Neural progenitor cell (in vitro differentiated cells): ENCODE data around the gene ABTB2. TPM values are rescaled to one million over a fixed set of nuclear protein-coding genes. Genes with fewer than 3 reads are reported as not detected.

Experiments used
- DNase-seq: peaks from one replicate; pipeline ENCODE4 v3.0.0-alpha.2; 2016; ENCODE audit warnings: low spot score
- H2AFZ ChIP-seq: fragments of 200-600 bp; sonication (generic); replicated peaks from 2 replicates; pipeline ENCODE4 v1.6.1; 2016; ENCODE audit warnings: antibody characterized with exemption
- H3F3A ChIP-seq: fragments of 200-600 bp; sonication (generic); 2 replicates; pipeline ENCODE4 v1.6.1; 2016; ENCODE audit warnings: antibody characterized with exemption, low read depth
- H3K27ac ChIP-seq: fragments of 200-600 bp; sonication (generic); 2 replicates; pipeline ENCODE4 v1.5.1; 2016; ENCODE audit warnings: mild to moderate bottlenecking
- H3K27me3 ChIP-seq: fragments of 200-600 bp; sonication (generic); 2 replicates; pipeline ENCODE4 v1.6.1; 2016; ENCODE audit warnings: mild to moderate bottlenecking, moderate library complexity
- H3K36me3 ChIP-seq: fragments of 200-600 bp; sonication (generic); 2 replicates; pipeline ENCODE4 v1.5.1; 2016
- H3K4me1 ChIP-seq: fragments of 200-600 bp; sonication (generic); 2 replicates; pipeline ENCODE4 v1.6.1; 2016; ENCODE audit warnings: mixed run types
- H3K4me2 ChIP-seq: fragments of 200-600 bp; sonication (generic); 2 replicates; pipeline ENCODE4 v1.6.1; 2016
- H3K4me3 ChIP-seq: fragments of 200-600 bp; sonication (generic); 2 replicates; pipeline ENCODE4 v1.5.1; 2016
- H3K79me2 ChIP-seq: fragments of 200-600 bp; sonication (generic); 2 replicates; pipeline ENCODE4 v1.6.1; 2016; ENCODE audit warnings: low read depth
- H3K9ac ChIP-seq: fragments of 200-600 bp; sonication (generic); 2 replicates; pipeline ENCODE4 v1.6.1; 2016
- H3K9me3 ChIP-seq: fragments of 200-600 bp; sonication (generic); 2 replicates; pipeline ENCODE4 v1.5.1; 2016; ENCODE audit warnings: low read depth
- H4K20me1 ChIP-seq: fragments of 200-600 bp; sonication (generic); 2 replicates; pipeline ENCODE4 v1.6.1; 2016; ENCODE audit warnings: low read depth
- H3K27ac Mint-ChIP-seq: 3 replicates; pipeline ENCODE4 v1.8.0; 2021; ENCODE audit warnings: mixed read lengths
- H3K27me3 Mint-ChIP-seq: 2 replicates; pipeline ENCODE4 v1.8.0; 2022; ENCODE audit warnings: low read depth, mild to moderate bottlenecking, inconsistent platforms, moderate library complexity, mixed read lengths; ENCODE audit not compliant: insufficient read depth
- H3K36me3 Mint-ChIP-seq: 3 replicates; pipeline ENCODE4 v1.8.0; 2021; ENCODE audit warnings: mixed read lengths
- H3K4me1 Mint-ChIP-seq: 3 replicates; pipeline ENCODE4 v1.8.0; 2021; ENCODE audit warnings: mixed read lengths
- H3K4me3 Mint-ChIP-seq: 3 replicates; pipeline ENCODE4 v1.8.0; 2021; ENCODE audit warnings: mild to moderate bottlenecking, moderate library complexity, mixed read lengths
- H3K9me3 Mint-ChIP-seq: 3 replicates; pipeline ENCODE4 v1.8.0; 2020; ENCODE audit warnings: mixed read lengths
- EZH2 ChIP-seq: fragments of 200-600 bp; sonication (generic); IDR thresholded peaks from 2 replicates; pipeline ENCODE4 v1.6.1; 2017; ENCODE audit warnings: antibody characterized with exemption, mild to moderate bottlenecking, moderate library complexity
- EZH2phosphoT487 ChIP-seq: fragments of 200-600 bp; sonication (generic); IDR thresholded peaks from 2 replicates; pipeline ENCODE4 v1.6.1; 2017; ENCODE audit warnings: antibody characterized with exemption
- total RNA-seq: library from RNA; depleted of rRNA; stranded (reverse); fragments of >200 nt; gene quantifications from 2 replicates; pipeline ENCODE4 v1.2.3, GENCODE V29; 2015; ENCODE audit warnings: low replicate concordance
- TF ChIP-seq, protein P1 (sequence below): fragments of 200-600 bp; sonication (generic); IDR thresholded peaks from 2 replicates; pipeline ENCODE4 v1.5.1; 2017; ENCODE audit warnings: antibody characterized with exemption, mild to moderate bottlenecking

Gene ABTB2
- total RNA-seq, 1 donor from 2014 or later = 0.37 TPM

DNA sequence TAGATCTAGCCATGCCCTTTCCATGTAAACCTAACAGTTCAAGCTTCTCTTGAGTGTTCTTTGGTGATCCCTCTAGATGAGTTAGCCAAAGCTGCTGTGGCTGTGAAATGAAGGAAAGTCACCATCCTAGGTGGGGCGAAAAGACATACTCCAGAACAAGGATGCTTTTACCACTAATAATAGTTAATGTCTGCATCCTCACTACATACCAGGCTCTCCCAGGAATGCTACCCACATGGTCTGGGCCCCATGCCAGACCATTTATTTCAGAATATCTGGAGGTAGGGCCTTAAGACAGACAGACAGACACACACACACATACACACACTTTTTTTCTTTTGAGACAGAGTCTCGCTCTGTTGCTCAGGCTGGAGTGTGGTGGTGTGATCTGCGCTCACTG, 14.7 kb downstream of the ABTB2 start:
- Mint-ChIP-seq H3K27ac (no peak overlapping the region), H3K27me3 (peaks cover 8% of the 10 kb centered on the region), H3K36me3 (no peaks in the 10 kb centered on the region), H3K4me1 (peaks cover 18% of the 10 kb centered on the region), H3K4me3 (no peak overlapping the region), H3K9me3 (no peaks in the 10 kb centered on the region)
- H3K27ac ChIP-seq = no peak overlapping the region
- H3K4me2 ChIP-seq = no peak overlapping the region
- DNase-seq = no peak
- no peak overlapping the region for H3K9ac ChIP-seq
- H3K4me3 ChIP-seq = no peak overlapping the region
- no peaks in the 10 kb centered on the region for H3K79me2 ChIP-seq
- no peaks in the 10 kb centered on the region for H3K9me3 ChIP-seq
- peaks cover 12% of the 10 kb centered on the region for H3K4me1 ChIP-seq
- TF ChIP-seq, protein P1, sequence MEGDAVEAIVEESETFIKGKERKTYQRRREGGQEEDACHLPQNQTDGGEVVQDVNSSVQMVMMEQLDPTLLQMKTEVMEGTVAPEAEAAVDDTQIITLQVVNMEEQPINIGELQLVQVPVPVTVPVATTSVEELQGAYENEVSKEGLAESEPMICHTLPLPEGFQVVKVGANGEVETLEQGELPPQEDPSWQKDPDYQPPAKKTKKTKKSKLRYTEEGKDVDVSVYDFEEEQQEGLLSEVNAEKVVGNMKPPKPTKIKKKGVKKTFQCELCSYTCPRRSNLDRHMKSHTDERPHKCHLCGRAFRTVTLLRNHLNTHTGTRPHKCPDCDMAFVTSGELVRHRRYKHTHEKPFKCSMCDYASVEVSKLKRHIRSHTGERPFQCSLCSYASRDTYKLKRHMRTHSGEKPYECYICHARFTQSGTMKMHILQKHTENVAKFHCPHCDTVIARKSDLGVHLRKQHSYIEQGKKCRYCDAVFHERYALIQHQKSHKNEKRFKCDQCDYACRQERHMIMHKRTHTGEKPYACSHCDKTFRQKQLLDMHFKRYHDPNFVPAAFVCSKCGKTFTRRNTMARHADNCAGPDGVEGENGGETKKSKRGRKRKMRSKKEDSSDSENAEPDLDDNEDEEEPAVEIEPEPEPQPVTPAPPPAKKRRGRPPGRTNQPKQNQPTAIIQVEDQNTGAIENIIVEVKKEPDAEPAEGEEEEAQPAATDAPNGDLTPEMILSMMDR = no peak
- no peak for TF ChIP-seq EZH2phosphoT487
- no peaks in the 10 kb centered on the region for H3K27me3 ChIP-seq
- H3F3A ChIP-seq = peaks cover 7% of the 10 kb centered on the region
- no peak overlapping the region for H2AFZ ChIP-seq
- H4K20me1 ChIP-seq = no peaks in the 10 kb centered on the region
- no peaks in the 10 kb centered on the region for H3K36me3 ChIP-seq

DNA sequence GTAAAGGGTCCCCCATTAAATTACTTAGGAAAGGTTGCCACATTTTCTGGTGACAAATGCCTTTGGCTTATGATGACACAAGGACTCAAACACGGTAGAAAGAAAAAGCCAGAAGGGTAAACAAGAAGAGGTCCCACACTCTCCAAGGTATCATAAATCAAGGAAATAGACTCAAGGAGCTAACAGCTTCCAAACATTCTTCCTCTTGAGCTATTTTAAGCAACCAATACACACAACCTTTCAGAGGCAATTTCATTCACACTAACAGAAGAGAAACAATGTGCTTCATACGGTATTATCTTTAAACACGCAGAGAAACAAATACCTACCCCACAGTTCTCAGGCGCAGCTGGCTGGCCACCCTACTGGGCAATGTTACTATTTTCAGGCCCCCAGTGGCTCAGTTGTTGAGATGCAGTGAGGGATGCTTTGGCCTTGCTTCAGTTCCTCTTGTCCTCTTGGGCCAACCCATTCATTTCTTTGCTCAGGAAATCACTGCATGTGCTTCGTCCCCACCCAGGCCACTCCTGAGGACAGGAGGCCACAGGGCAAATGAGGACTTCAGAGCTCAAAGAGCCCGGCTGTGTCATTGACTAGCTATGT, 15.8 kb downstream of the ABTB2 start:
- Histone ChIP-seq H3K4me1 (peaks cover 12% of the 10 kb centered on the region), H3K79me2 (no peaks in the 10 kb centered on the region), H3K27ac (no peak overlapping the region), H3K4me3 (no peak overlapping the region), H3K36me3 (no peaks in the 10 kb centered on the region), H3K4me2 (no peak overlapping the region), H3F3A (peaks cover 7% of the 10 kb centered on the region), H3K9ac (no peak overlapping the region), H2AFZ (no peak overlapping the region), H4K20me1 (no peaks in the 10 kb centered on the region), H3K9me3 (no peaks in the 10 kb centered on the region), H3K27me3 (no peaks in the 10 kb centered on the region)
- no peak overlapping the region for H3K27ac Mint-ChIP-seq
- no peak overlapping the region for H3K4me3 Mint-ChIP-seq
- TF ChIP-seq EZH2phosphoT487 = no peak
- TF ChIP-seq, protein P1 = no peak
- TF ChIP-seq EZH2 = no peak
- H3K36me3 Mint-ChIP-seq = no peaks in the 10 kb centered on the region
- peak; percentile 41 for DNase-seq
- H3K27me3 Mint-ChIP-seq = peaks cover 8% of the 10 kb centered on the region
- H3K4me1 Mint-ChIP-seq = peaks cover 18% of the 10 kb centered on the region
- H3K9me3 Mint-ChIP-seq = no peaks in the 10 kb centered on the region

DNA sequence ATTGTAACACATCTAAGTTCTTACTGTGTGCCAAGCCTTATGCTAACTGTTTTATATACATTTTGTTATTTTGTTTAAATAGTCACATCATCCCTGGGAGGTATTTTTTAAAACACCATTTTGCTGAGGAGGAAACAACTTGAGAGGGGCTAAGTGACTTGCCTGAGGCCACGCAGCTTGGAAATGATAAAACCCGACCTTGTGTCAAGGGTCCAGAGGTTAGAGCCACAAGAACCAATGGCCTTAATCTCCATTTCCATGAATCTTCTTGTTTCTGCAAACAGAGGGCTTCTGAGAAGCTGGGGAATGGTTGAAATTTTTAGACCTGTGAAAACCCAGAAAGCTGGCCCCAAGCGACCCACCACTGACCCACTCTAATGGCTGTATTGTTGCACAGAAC, 16.7 kb downstream of the ABTB2 start:
- Mint-ChIP-seq H3K36me3 (no peaks in the 10 kb centered on the region), H3K27me3 (peaks cover 8% of the 10 kb centered on the region), H3K9me3 (no peaks in the 10 kb centered on the region), H3K27ac (no peak overlapping the region), H3K4me3 (no peak overlapping the region), H3K4me1 (peaks cover 18% of the 10 kb centered on the region)
- Histone ChIP-seq H3F3A (peaks cover 7% of the 10 kb centered on the region), H3K9ac (no peak overlapping the region), H3K27ac (no peak overlapping the region), H3K4me2 (no peak overlapping the region), H3K4me3 (no peak overlapping the region), H4K20me1 (no peaks in the 10 kb centered on the region), H3K36me3 (no peaks in the 10 kb centered on the region), H3K9me3 (no peaks in the 10 kb centered on the region), H3K79me2 (no peaks in the 10 kb centered on the region), H3K4me1 (peaks cover 12% of the 10 kb centered on the region), H3K27me3 (no peaks in the 10 kb centered on the region), H2AFZ (no peak overlapping the region)
- TF ChIP-seq EZH2 (no peak), EZH2phosphoT487 (no peak)
- DNase-seq = no peak

DNA sequence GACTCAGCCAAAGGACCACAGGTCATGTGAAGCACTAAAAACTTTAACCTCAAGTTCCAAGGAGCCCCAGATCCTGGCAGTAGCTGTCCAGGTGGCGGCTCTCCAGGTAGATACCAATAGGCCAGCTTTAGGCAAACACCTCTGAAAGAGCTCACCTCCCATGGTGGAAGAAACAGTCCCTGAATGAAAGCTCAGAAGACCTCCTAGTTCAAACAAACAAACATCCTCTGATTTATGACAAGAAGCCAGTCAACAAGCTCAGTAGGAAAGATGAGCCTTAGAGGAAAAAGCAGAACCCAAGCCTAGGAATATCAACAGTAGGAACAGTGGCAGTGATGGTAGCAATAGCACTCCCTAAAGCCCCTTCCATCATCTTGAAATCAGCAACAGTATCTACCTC, 17.2 kb downstream of the ABTB2 start:
- Histone ChIP-seq H3K4me1 (peaks cover 12% of the 10 kb centered on the region), H3K4me3 (no peak overlapping the region), H3K4me2 (no peak overlapping the region), H3K36me3 (no peaks in the 10 kb centered on the region), H3K9ac (no peak overlapping the region), H3K27me3 (no peaks in the 10 kb centered on the region), H3K9me3 (no peaks in the 10 kb centered on the region), H2AFZ (no peak overlapping the region), H3F3A (peaks cover 7% of the 10 kb centered on the region), H3K27ac (no peak overlapping the region), H3K79me2 (no peaks in the 10 kb centered on the region), H4K20me1 (no peaks in the 10 kb centered on the region)
- Mint-ChIP-seq H3K4me1 (peaks cover 14% of the 10 kb centered on the region), H3K27me3 (peaks cover 8% of the 10 kb centered on the region), H3K4me3 (no peak overlapping the region), H3K27ac (no peak overlapping the region), H3K9me3 (no peaks in the 10 kb centered on the region), H3K36me3 (no peaks in the 10 kb centered on the region)
- no peak for DNase-seq
- TF ChIP-seq EZH2phosphoT487 (no peak), EZH2 (no peak)
- TF ChIP-seq, protein P1 = no peak
